HuH-7 (cell line): ENCODE results near the gene BCL2L14.
"Not testable (repeated sequence)": the region's sequence is repeated elsewhere in the genome, so short reads cannot be mapped to it uniquely, and the experiment has no call there.

ENCODE experiments used
- DNase-seq: peaks from one replicate; pipeline ENCODE4 v3.0.0; 2011; ENCODE audit warnings: low spot score

Gene BCL2L14

GRCh38 chr12:12108441-12109058 lies 37.8 kb downstream of the BCL2L14 start:
- DNase-seq: no peak

DNA sequence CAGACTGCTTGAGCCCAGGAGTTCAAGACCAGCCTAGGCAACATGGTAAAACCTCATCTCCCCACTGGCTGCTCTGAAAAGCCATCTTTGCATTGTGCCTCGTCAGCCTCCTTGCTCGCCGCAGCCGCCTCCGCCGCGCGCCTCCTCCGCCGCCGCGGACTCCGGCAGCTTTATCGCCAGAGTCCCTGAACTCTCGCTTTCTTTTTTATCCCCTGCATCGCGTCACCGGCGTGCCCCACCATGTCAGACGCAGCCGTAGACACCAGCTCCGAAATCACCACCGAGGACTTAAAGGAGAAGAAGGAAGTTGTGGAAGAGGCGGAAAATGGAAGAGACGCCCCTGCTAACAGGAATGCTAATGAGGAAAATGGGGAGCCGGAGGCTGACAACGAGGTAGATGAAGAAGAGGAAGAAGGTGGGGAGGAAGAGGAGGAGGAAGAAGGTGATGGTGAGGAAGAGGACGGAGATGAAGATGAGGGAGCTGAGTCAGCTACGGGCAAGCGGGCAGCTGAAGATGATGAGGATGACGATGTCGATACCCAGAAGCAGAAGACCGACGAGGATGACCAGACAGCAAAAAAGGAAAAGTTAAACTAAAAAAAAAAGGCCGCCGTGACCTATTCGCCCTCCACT lies 40.3 kb downstream of the BCL2L14 start:
- not testable (repeated sequence) for DNase-seq

- DNase-seq: no peak
These were observed 44.8 kb downstream of the BCL2L14 start for GRCh38 chr12:12115514-12115913.

- no peak for DNase-seq
These were observed 45.9 kb downstream of the BCL2L14 start for GRCh38 chr12:12116677-12117076.

- DNase-seq: no peak
These were observed 50.3 kb downstream of the BCL2L14 start for GRCh38 chr12:12121061-12121460.

- no peak for DNase-seq
These were observed 52.4 kb downstream of the BCL2L14 start for GRCh38 chr12:12123036-12123604.

DNA sequence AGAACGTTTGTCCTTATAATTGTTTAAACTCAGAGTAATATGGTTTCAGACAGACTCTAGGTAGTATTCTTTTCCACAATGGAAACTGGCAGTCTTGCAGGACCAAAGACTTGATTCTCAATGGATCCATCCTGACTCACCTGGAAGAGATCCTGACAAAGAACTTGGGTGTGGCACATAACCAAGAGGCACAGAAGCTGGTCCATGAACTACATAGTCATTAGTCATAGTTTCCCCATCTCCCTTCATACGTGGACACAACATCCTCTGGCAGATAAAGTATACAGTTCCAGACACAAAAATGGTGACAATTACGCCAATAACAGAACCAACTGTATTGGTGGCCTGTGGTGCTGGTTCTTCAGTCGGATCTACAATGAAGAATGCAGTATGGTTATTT lies 55.8 kb downstream of the BCL2L14 start:
- DNase-seq: no peak

DNA sequence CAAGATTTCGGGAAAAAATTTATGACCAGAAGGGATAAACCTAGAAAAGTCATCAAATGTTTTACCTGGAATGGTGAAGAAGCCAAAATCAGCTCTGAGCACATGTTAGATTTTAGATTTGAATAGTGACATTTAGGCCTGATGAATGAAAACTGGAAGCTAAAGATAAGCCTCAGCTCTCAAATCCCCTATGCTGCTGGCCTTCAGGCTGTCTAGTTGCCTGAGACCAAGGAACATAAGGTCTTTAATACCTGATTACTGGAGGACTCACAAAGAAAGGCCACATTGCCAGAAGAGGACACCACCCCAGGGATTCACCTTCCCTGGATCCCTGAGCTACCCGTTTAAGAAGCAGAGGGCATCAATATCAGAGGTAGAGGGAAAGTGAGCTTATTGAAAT lies 56.6 kb downstream of the BCL2L14 start:
- DNase-seq: no peak

- no peak for DNase-seq
These were observed 57.9 kb downstream of the BCL2L14 start for GRCh38 chr12:12128670-12129069.

DNA sequence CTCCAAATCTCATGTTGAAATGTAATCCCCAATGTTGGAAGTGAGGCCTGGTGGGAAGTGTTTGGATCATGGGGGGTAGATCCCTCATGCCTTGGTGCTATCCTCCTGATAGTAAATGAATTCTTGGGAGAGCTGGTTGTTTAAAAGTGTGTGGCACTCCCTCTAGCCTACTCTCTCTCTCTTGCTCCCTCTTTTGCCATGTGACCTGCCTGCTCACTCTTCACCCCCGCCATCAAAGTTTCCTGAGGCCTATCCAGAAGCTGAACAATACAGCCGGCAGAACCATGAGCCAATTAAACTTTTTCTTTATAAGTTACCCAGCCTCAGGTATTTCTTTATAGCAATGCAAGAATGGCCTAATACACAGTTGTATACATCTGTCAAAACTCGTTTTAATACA lies 62.5 kb downstream of the BCL2L14 start:
- no peak for DNase-seq

DNA sequence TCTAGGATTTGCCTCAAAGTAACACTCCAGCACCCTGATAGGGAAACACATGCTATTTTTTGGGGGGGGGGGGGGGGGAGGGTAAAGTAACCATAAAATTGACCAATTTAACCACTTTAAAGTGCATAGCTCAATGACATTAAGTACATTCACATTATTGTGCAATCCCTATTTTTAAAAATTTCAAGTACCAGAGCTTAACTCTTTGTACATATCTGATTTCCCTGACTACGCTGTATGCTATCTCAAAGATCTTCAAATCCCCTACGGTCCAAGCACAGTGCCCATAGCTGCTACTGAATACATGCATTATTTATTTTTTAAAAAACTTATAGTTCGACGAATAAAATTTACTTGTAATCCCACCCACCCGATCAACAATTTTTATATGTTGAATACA lies 63.0 kb downstream of the BCL2L14 start:
- DNase-seq: no peak

- DNase-seq: no peak
These were observed 67.7 kb downstream of the BCL2L14 start for GRCh38 chr12:12138203-12139154.

DNA sequence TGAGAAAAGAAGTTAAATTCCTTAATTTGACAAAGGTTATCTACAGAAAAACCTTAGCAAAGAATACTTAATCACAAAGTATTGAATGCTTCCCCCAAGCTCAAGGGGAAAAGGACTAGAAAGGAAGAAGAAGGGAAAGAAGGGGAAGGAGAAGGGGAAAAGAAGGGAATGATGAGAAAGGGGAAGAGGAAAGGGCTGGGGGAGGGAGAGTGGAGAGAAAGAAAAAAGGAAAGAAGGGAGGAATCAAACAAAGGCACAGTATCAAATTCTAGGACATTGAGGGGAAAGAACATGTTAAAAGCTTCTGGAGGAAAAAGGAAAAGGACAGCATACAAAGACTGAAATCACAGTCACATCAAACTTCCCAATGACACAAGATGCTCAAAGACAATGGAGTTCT lies 70.3 kb downstream of the BCL2L14 start:
- DNase-seq: no peak

DNA sequence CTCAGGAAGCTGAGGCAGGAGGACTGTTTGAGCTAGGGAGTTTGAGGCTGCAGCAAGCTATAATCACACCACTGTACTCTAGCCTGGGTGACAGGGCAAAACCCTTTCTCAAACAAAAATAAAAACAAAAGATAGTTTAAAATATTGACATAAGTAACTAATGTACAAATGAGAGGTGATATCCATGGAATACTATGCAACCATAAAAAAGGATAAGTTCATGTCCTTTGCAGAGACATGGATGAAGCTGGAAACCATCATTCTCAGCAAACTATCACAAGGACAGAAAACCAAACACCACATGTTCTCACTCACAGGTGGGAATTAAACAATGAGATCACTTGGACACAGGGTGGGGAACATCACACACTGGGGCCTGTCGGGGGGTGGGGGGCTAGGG lies 73.8 kb downstream of the BCL2L14 start:
- DNase-seq: not testable (repeated sequence)

DNA sequence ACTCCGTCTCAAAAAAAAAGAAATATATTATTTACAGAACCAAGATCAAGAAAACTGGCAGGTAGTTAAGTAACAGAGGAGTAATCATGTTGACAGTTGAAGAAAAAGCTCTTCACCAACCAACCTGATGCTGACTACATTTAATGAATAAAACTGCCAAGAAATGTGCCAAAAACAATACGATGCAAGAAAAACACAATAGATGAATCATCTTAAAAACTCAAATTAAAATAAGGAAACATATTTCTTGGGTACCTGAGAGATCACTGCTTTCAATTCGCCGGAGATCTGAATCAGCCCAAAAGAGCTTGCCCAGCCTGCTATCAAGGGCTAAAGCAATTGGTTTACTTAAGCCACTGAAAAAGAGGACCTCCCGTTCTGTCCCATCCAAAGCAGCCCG lies 76.4 kb downstream of the BCL2L14 start:
- no peak for DNase-seq
